Muscle of leg (tissue), 11 donors: ENCODE results near the gene SIL1. TPM values are rescaled to one million over a fixed set of nuclear protein-coding genes. Genes with fewer than 3 reads are reported as not detected.
A peak's percentile ranks its signal among the peaks of the same experiment; 100 is the strongest.
"Not testable (repeated sequence)": the region's sequence is repeated elsewhere in the genome, so short reads cannot be mapped to it uniquely, and the experiment has no call there.

Experiments
- DNase-seq: peaks from one replicate; pipeline ENCODE4 v3.0.0; 2013
- H3K27ac ChIP-seq: one replicate; pipeline ENCODE4 v1.5.1; 2013; ENCODE audit warnings: mild to moderate bottlenecking, low read length, control low read depth
- H3K27me3 ChIP-seq: one replicate; pipeline ENCODE4 v1.6.1; 2013; ENCODE audit warnings: low read length; ENCODE audit not compliant: control insufficient read depth, insufficient read depth
- H3K36me3 ChIP-seq: one replicate; pipeline ENCODE4 v1.6.1; 2013; ENCODE audit warnings: low read length; ENCODE audit not compliant: control insufficient read depth, insufficient read depth
- H3K4me1 ChIP-seq: one replicate; pipeline ENCODE4 v1.6.1; 2013; ENCODE audit warnings: low read length; ENCODE audit not compliant: control insufficient read depth, insufficient read depth
- H3K4me3 ChIP-seq: one replicate; pipeline ENCODE4 v1.5.1; 2013; ENCODE audit warnings: low read length, control low read depth
- H3K9me3 ChIP-seq: replicated peaks from 2 replicates; pipeline ENCODE4 v1.6.1; 2013; ENCODE audit warnings: low read depth, low read length; ENCODE audit not compliant: control insufficient read depth
- WGBS: methylation state at CpG from one replicate; pipeline ENCODE4 v1.1.5; 2013; ENCODE audit warnings: missing lambda C conversion rate; ENCODE audit not compliant: insufficient coverage; 5-methylcytosine and 5-hydroxymethylcytosine counted together
- polyA plus RNA-seq, 8 donors: library from polyadenylated mRNA; unstranded; fragments of 120-200 nt; gene quantifications; one replicate each; pipeline versions ENCODE4 v1.2.1 to v1.2.3, GENCODE V29; 2013; ENCODE audit warnings: inconsistent platforms in 1 of 8, low replicate concordance in 1 of 8; ENCODE audit not compliant: insufficient read length in 8 of 8, insufficient read depth in 1 of 8
- total RNA-seq: library from RNA; stranded (reverse); fragments of 120-200 nt; gene quantifications from one replicate; pipeline ENCODE4 v1.2.4, GENCODE V29; 2013

The SIL1 gene
- total and polyA plus RNA-seq, 9 donors, result 20.0 to 34.7 (median 26.4) TPM

DNA sequence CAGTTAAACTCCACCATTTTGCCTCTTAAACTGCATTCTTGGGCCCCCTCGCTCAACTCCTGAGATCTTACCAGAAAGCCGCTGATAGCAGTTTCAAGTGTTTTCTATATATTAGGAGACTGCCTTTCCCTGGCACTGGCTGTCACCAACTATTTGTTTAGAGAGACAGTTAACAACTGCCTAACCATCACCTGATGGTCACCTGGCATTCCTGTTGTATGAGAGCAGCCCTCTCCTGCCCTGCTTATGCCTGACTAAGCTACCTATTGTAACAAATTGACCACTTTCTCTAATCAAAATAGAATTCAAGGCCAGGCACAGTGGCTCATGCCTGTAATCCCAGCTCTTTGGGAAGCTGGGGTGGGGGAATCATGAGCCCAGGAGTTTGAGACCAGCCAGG, 28.0 kb upstream of the SIL1 start:
- 90% methylated on average over 2 of the region's 2 CpGs for WGBS
- no peak for DNase-seq
- no peaks in the 10 kb centered on the region for H3K36me3 ChIP-seq
- no peak overlapping the region for H3K27ac ChIP-seq
- H3K9me3 ChIP-seq, result no peaks in the 10 kb centered on the region
- no peak overlapping the region for H3K4me3 ChIP-seq
- no peaks in the 10 kb centered on the region for H3K4me1 ChIP-seq
- H3K27me3 ChIP-seq, result no peaks in the 10 kb centered on the region

DNA sequence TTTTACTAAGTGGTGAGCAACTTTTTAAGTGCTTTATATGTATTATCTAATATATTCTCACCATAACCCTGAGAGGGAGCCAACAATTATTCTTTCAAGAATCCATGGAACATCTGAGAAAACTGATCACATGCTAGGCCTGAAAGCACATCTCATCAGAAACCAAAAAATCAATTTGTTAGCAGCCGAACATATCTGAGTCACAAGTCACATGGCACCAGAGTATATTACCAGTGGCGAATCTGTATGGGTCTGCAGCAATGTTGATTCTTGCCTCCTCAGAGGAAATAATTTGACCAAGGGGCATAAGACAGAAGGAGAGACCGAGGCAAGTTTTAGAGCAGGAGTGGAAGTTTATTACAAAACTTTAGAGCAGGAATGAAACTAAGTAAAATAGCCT, 25.3 kb upstream of the SIL1 start:
- Histone ChIP-seq H3K36me3 (no peaks in the 10 kb centered on the region), H3K9me3 (no peaks in the 10 kb centered on the region), H3K27ac (no peak overlapping the region), H3K27me3 (no peaks in the 10 kb centered on the region), H3K4me1 (no peaks in the 10 kb centered on the region), H3K4me3 (no peak overlapping the region)
- no CpG with 5 or more reads among the region's 3 CpGs for WGBS
- DNase-seq, result no peak

DNA sequence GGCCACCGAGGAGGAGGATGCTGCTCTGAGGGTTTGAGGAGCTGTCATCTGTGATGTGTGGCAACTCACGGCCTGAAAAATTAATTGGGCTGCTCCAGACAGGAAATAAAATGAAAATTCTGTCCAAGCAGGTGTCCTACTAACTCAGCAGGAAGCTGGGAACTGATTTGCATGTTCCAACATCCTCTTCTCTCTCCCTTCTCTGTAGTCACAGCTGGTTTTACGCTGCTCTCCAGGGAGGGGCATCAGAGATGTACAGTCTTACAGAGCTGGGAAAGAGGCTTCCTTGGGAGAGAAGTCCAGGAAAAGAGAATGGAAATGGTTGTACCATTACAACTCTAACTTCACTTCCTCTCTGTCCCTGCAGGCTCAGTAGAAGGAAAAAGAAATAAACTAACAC, 24.2 kb upstream of the SIL1 start:
- H3K27me3 ChIP-seq, result no peaks in the 10 kb centered on the region
- no peak overlapping the region for H3K27ac ChIP-seq
- H3K4me1 ChIP-seq, result no peaks in the 10 kb centered on the region
- no peak overlapping the region for H3K4me3 ChIP-seq
- no peaks in the 10 kb centered on the region for H3K36me3 ChIP-seq
- DNase-seq, result no peak
- 63% methylated on average over 1 of the region's 3 CpGs for WGBS
- H3K9me3 ChIP-seq, result no peaks in the 10 kb centered on the region

DNA sequence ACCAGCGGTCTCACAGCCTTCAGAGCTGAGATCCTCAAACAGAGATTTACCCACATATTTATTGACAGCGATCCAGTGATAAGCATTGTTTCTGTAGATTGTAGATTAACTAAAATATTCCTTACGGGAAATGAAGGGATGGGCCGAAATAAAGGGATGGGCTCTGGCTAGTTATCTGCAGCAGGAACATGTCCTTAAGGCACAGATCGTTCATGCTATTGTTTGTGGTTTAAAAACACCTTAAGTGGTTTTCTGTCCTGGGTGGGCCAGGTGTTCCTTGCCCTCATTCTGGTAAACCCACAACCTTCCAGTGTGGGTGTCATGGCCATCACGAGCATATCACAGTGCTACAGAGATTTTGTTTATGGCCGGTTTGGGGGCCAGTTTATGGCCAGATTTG, 19.9 kb upstream of the SIL1 start:
- DNase-seq, H3K27ac ChIP-seq, H3K27me3 ChIP-seq, H3K36me3 ChIP-seq, H3K4me3 ChIP-seq, H3K9me3 ChIP-seq, H3K4me1 ChIP-seq: not testable (repeated sequence)
- WGBS, result 80% methylated on average over 5 of the region's 7 CpGs

DNA sequence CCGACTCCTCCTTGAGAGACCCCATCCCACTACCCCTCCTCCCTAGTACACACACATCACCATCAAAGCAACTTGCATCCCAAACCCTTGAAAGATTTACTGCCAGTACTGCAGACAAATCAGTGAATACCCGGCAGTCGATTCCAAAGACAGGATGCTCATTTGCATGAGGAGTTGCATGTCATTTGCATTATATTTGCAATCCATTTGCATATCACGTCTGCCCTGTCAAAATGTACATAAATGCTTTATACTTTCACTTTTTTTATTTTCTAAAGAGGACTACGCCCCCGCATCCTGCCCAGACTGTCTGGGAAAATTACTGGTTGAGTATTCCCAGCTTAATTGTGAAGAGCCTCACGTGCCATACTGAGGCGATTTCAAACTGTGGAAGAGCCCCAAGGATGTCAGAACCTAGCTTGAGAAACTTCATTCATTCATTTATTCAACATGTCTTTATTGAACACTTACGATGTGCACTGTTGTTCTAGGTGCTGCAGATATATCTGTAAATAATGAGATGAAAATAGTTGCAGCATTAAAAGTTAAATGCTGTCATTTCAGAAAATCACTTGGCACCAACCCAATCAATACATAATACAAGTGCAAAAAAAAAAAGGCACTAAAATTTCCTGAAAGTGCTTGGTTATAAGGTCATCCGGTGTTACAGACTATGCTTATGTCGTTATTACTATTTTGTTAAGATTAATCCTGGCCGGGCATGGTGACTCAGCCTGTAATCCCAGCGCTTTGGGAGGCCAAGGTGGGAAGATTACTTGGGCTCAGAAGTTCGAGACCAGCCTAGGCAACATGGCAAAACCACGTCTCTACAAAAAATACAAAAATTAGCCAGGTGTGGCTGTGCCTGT, 17.2 kb upstream of the SIL1 start:
- H3K9me3 ChIP-seq, result no peaks in the 10 kb centered on the region
- peaks cover 5% of the 10 kb centered on the region for H3K4me1 ChIP-seq
- H3K36me3 ChIP-seq, result no peaks in the 10 kb centered on the region
- no peaks in the 10 kb centered on the region for H3K27me3 ChIP-seq
- H3K4me3 ChIP-seq, result no peak overlapping the region
- DNase-seq, result no peak
- H3K27ac ChIP-seq, result no peak overlapping the region
- WGBS, result 68% methylated on average over 4 of the region's 15 CpGs

DNA sequence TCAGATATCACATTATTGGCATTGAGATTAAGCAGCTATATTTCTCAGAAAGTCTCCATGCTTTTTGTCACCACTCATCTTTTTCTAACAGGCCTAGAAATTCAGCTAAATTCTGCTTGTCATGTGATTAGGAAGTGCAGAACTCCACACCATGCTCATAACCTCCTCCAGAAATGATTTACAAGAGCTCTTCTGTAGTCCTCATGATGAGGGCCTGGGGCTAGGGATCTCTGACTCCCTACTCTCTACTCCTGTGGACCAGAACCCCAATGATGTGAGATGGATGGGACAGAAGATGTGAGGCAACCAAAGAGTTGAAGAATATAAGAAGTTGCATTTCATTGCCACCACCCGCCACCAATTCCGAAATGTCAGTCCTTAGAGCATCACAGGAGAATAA, 16.5 kb upstream of the SIL1 start:
- peaks cover 5% of the 10 kb centered on the region for H3K4me1 ChIP-seq
- no peaks in the 10 kb centered on the region for H3K9me3 ChIP-seq
- no peak overlapping the region for H3K4me3 ChIP-seq
- 100% methylated on average over 2 of the region's 2 CpGs for WGBS
- H3K27ac ChIP-seq, result no peak overlapping the region
- DNase-seq, result no peak
- H3K27me3 ChIP-seq, result no peaks in the 10 kb centered on the region
- H3K36me3 ChIP-seq, result no peaks in the 10 kb centered on the region

DNA sequence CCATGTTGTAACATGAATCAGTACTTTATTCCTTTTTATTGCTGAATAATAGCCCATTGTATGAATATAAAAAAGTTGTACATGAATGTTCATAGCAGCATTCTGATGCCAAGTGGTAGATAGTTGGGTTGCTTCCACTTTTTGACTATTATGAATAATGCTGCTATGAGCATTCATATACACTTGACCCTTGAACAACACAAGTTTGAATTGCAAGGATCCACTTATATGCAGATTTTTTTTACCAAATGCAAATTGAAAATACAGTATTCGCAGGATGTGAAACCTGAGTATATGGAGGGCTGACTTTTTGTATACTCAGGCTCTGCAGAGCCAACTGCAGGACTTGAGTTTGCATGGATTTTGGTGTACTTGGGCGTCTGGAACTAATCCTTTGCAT, 14.7 kb upstream of the SIL1 start:
- H3K36me3 ChIP-seq, result no peaks in the 10 kb centered on the region
- H3K27me3 ChIP-seq, result no peaks in the 10 kb centered on the region
- H3K4me1 ChIP-seq, result peaks cover 5% of the 10 kb centered on the region
- no peaks in the 10 kb centered on the region for H3K9me3 ChIP-seq
- H3K27ac ChIP-seq, result no peak overlapping the region
- DNase-seq, result no peak
- H3K4me3 ChIP-seq, result no peak overlapping the region
- WGBS, result 14% methylated on average over 1 of the region's 2 CpGs

DNA sequence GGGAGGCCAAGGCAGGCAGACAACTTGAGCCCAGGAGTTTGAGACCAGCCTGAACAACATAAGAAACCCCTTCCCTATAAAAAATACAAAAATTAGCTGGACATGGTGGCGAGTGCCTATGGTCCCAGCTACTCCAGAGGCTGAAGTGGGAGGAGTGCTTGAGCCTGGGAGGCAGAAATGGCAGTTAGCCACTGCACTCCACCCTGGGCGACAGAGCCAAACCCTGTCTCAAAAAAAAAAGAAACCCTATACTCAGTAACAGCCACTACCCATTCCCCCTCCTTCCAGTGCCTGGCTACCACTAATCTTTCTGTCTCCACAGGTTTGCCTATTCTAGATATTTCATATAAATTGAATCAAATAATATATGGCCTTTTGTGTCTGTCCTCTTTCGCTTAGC, 14.3 kb upstream of the SIL1 start:
- no peaks in the 10 kb centered on the region for H3K9me3 ChIP-seq
- H3K4me1 ChIP-seq, result peaks cover 5% of the 10 kb centered on the region
- no CpG with 5 or more reads among the region's 3 CpGs for WGBS
- H3K36me3 ChIP-seq, result no peaks in the 10 kb centered on the region
- no peaks in the 10 kb centered on the region for H3K27me3 ChIP-seq
- H3K4me3 ChIP-seq, result no peak overlapping the region
- DNase-seq, result peak; percentile 26
- no peak overlapping the region for H3K27ac ChIP-seq

DNA sequence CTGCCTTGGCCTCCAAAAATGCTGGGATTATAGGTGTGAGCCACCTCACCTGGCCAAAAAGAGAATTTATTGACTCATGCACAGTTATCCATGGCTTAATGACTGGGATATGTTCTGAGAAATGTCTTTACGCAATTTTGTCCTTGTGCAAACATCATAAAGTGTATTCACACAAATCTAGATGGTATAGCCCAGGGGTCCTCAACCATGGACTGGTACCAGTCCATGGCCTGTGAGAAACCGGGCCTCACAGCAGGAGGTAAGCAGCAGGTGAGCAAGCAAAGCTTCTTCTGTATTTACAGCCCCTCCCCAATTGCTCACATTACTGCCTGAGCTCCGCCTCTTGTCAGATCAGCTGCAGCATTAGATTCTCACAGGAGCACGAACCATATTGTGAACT, 12.4 kb upstream of the SIL1 start:
- 0% methylated on average over 1 of the region's 4 CpGs for WGBS
- Histone ChIP-seq H3K4me3 (no peak overlapping the region), H3K36me3 (no peaks in the 10 kb centered on the region)

DNA sequence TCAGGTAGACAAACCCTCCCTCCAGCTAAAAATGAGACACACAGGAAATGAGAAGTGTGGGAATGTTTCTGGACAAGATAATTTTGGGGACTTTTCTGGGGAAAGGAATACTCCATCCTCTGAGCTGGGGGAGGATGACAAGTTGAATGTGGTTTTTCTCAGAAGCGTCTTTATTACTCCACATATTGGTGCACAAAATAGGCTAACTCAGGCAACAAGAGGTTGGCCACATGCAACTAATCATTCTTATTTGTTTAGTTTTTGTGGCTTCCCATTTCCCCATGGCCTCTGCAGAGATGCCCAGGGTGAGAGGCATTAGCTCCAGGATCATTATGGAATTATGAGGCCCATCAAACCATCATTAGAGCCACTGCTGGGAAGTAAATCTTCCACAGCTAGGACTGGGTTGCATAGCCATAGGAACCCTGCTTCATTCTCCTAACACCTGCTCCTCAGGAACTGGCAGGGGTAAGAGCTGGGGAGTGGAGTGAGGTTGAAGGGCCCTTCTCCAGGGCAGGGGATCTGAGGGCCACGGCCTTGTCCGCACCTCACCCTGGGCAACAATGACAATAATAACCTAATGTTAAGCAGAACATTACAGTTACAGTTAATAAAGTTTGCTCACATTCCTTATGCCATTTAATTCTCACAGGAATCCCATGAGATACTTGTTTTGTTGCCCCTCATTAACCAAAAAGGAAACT, 9.3 kb upstream of the SIL1 start:
- no peak for DNase-seq
- Histone ChIP-seq H3K27me3 (peaks cover 2% of the 10 kb centered on the region), H3K9me3 (no peaks in the 10 kb centered on the region), H3K4me3 (no peak overlapping the region), H3K36me3 (no peaks in the 10 kb centered on the region), H3K4me1 (no peaks in the 10 kb centered on the region), H3K27ac (no peak overlapping the region)
- no CpG with 5 or more reads among the region's 3 CpGs for WGBS

More for the DNA sequence above, 12.4 kb upstream of the SIL1 start:
- Histone ChIP-seq H3K27me3 (peaks cover under 1% of the 10 kb centered on the region), H3K9me3 (no peaks in the 10 kb centered on the region), H3K4me1 (no peaks in the 10 kb centered on the region), H3K27ac (no peak overlapping the region)
- DNase-seq, result no peak
